Spleen (tissue), 7 donors: Measurements from ENCODE around the gene IFI27L2.

ENCODE experiments used
- POLR2AphosphoS5 ChIP-seq, 3 donors: sonication (generic); formaldehyde crosslinking; IDR thresholded peaks; one replicate each; pipeline ENCODE4 v1.5.1; 2017; ENCODE audit warnings: antibody characterized with exemption in 3 of 3
- TF ChIP-seq, protein P1 (sequence below), 11 experiments: fragments of 200-600 bp in 7 of 11; fragments of 450-650 bp in 4 of 11; sonication (generic) in 4 of 11; IDR thresholded peaks in 8 of 11; conservative IDR thresholded peaks in 3 of 11; 1 replicate in 7 of 11; 2 replicates in 4 of 11; pipeline versions ENCODE4 v1.4.0 to v1.8.0; 2016 to 2021; ENCODE audit warnings: antibody characterized with exemption in 11 of 11, inconsistent platforms in 4 of 11, mild to moderate bottlenecking in 1 of 11
- donor health status: DM: no; HTN: no; CAD: no; lungs with moderate emphysema.
- donor health status: DM: no; HTN: no; CAD: no.
- donor health status: DM: no; HTN: no; CAD: no.

DNA sequence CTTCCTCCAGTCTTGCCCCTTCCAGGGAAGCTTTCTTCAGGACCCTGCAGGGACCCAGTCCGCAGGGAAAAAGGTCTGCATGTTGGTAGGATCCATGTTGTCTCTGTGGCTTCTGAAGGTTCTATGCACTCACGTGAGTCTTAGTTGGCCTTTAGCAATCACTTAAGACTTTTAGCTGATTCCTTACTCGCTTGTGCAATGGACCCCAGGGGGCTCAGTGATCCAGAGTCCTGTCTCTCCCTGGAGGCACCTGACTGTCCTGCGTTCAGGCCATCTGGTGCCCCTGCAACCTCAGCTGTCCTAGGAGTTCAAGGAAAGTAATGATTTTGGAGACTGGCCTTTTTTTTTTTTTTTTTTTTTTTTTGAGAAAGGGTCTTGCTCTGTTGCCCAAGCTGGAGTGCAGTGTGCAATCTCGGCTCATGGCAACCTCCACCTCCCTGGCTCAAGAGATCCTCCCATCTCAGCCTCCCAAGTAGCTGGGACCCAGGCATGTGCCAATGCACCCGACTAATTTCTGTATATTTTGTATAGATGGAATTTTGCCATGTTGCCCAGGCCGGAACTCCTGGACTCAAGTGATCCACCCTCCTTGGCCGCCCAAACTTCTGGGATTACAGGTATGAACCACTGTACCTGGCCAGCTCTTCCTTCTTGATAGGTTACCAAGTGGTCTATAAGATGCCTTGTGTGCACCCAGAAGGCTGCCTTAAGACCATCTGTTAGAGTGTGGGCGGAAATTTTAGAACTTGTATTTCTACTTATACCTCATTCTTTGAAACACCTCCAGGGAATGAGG, 4.6 kb downstream of the IFI27L2 start:
- TF ChIP-seq, protein P1, sequence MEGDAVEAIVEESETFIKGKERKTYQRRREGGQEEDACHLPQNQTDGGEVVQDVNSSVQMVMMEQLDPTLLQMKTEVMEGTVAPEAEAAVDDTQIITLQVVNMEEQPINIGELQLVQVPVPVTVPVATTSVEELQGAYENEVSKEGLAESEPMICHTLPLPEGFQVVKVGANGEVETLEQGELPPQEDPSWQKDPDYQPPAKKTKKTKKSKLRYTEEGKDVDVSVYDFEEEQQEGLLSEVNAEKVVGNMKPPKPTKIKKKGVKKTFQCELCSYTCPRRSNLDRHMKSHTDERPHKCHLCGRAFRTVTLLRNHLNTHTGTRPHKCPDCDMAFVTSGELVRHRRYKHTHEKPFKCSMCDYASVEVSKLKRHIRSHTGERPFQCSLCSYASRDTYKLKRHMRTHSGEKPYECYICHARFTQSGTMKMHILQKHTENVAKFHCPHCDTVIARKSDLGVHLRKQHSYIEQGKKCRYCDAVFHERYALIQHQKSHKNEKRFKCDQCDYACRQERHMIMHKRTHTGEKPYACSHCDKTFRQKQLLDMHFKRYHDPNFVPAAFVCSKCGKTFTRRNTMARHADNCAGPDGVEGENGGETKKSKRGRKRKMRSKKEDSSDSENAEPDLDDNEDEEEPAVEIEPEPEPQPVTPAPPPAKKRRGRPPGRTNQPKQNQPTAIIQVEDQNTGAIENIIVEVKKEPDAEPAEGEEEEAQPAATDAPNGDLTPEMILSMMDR (IDR thresholded peaks at IDR 0.05 in 8 of 11, conservative IDR thresholded peaks at IDR 0.05 in 3 of 11), result no peak
- TF ChIP-seq POLR2AphosphoS5 (IDR thresholded peaks at IDR 0.05), result no peak
